ENCODE results near the gene BOC. TPM values are rescaled to one million over a fixed set of nuclear protein-coding genes. Genes with fewer than 3 reads are reported as not detected.

BOC gene
- total and polyA plus RNA-seq, 4 donors, result 2.9 to 21.9 (median 6.4) TPM

GRCh38 chr3:113219605-113220300 lies 8.4 kb downstream of the BOC start:
- Histone ChIP-seq H3K36me3 (ENCODE audit: control insufficient read depth in 4 of 4, insufficient read depth in 4 of 4, low read length in 4 of 4) (peaks cover 0 to 18% (median 8%) of the 10 kb centered on the region in 4 donors), H3K9ac (ENCODE audit: insufficient read depth in 1 of 2, low read length in 2 of 2) (no peak overlapping the region), H3K4me1 (ENCODE audit: control insufficient read depth in 5 of 5, insufficient read depth in 5 of 5, low read length in 5 of 5) (peaks cover 0 to 22% (median 0%) of the 10 kb centered on the region in 5 donors), H3K4me3 (no peak overlapping the region), H3K27ac (ENCODE audit: low read depth in 1 of 2, low read length in 1 of 2) (no peak overlapping the region), H3K9me3 (ENCODE audit: control insufficient read depth in 4 of 4, insufficient read depth in 3 of 4, low read length in 3 of 4) (peaks cover 0 to 1% (median 0%) of the 10 kb centered on the region in 4 donors), H3K27me3 (ENCODE audit: control insufficient read depth in 3 of 3, insufficient read depth in 3 of 3, low read length in 2 of 3) (peaks cover 0 to 2% (median 0%) of the 10 kb centered on the region in 3 donors)
- TF ChIP-seq, protein P1, sequence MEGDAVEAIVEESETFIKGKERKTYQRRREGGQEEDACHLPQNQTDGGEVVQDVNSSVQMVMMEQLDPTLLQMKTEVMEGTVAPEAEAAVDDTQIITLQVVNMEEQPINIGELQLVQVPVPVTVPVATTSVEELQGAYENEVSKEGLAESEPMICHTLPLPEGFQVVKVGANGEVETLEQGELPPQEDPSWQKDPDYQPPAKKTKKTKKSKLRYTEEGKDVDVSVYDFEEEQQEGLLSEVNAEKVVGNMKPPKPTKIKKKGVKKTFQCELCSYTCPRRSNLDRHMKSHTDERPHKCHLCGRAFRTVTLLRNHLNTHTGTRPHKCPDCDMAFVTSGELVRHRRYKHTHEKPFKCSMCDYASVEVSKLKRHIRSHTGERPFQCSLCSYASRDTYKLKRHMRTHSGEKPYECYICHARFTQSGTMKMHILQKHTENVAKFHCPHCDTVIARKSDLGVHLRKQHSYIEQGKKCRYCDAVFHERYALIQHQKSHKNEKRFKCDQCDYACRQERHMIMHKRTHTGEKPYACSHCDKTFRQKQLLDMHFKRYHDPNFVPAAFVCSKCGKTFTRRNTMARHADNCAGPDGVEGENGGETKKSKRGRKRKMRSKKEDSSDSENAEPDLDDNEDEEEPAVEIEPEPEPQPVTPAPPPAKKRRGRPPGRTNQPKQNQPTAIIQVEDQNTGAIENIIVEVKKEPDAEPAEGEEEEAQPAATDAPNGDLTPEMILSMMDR (IDR thresholded peaks at IDR 0.05; ENCODE audit: control extremely low read depth, extremely low read depth), result no peak
- ATAC-seq (ENCODE audit: insufficient read depth, low FRiP score), result no peak
- no peak for DNase-seq
- WGBS, 2 donors, result 72 to 75% methylated on average over 6 of the region's 6 CpGs

GRCh38 chr3:113220721-113221120 lies 9.4 kb downstream of the BOC start:
- Histone ChIP-seq H3K27me3 (ENCODE audit: control insufficient read depth in 3 of 3, insufficient read depth in 3 of 3, low read length in 2 of 3) (no peaks in the 10 kb centered on the region), H3K9ac (ENCODE audit: insufficient read depth in 1 of 2, low read length in 2 of 2) (no peak overlapping the region), H3K27ac (ENCODE audit: low read depth in 1 of 2, low read length in 1 of 2) (no peak overlapping the region), H3K4me3 (no peak overlapping the region), H3K9me3 (ENCODE audit: control insufficient read depth in 4 of 4, insufficient read depth in 3 of 4, low read length in 3 of 4) (peaks cover 0 to 1% (median 0%) of the 10 kb centered on the region in 4 donors), H3K4me1 (ENCODE audit: control insufficient read depth in 5 of 5, insufficient read depth in 5 of 5, low read length in 5 of 5) (peaks cover 0 to 15% (median 0%) of the 10 kb centered on the region in 5 donors), H3K36me3 (ENCODE audit: control insufficient read depth in 4 of 4, insufficient read depth in 4 of 4, low read length in 4 of 4) (peaks cover 0 to 21% (median 8%) of the 10 kb centered on the region in 4 donors)
- 84 to 88% methylated on average over 5 of the region's 5 CpGs for WGBS, 2 donors
- no peak for DNase-seq
- ATAC-seq (ENCODE audit: insufficient read depth, low FRiP score), result no peak
- TF ChIP-seq, protein P1 (IDR thresholded peaks at IDR 0.05; ENCODE audit: control extremely low read depth, extremely low read depth), result no peak

GRCh38 chr3:113221721-113222257 lies 10.4 kb downstream of the BOC start:
- no peak overlapping the region for H3K9ac ChIP-seq (ENCODE audit: insufficient read depth in 1 of 2, low read length in 2 of 2)
- ATAC-seq (ENCODE audit: insufficient read depth, low FRiP score) (no peak), DNase-seq (no peak)
- no peak overlapping the region for H3K4me3 ChIP-seq
- TF ChIP-seq, protein P1 (IDR thresholded peaks at IDR 0.05; ENCODE audit: control extremely low read depth, extremely low read depth), result no peak
- H3K36me3 ChIP-seq (ENCODE audit: control insufficient read depth in 4 of 4, insufficient read depth in 4 of 4, low read length in 4 of 4), result peaks cover 0 to 22% (median 8%) of the 10 kb centered on the region in 4 donors
- 67 to 71% methylated on average over 2 of the region's 2 CpGs for WGBS, 2 donors
- H3K27ac ChIP-seq (ENCODE audit: low read depth in 1 of 2, low read length in 1 of 2), result no peak overlapping the region
- peaks cover 0 to 15% (median 2%) of the 10 kb centered on the region in 5 donors for H3K4me1 ChIP-seq (ENCODE audit: control insufficient read depth in 5 of 5, insufficient read depth in 5 of 5, low read length in 5 of 5)
- H3K9me3 ChIP-seq (ENCODE audit: control insufficient read depth in 4 of 4, insufficient read depth in 3 of 4, low read length in 3 of 4), result peaks cover 0 to 1% (median 0%) of the 10 kb centered on the region in 4 donors
- no peaks in the 10 kb centered on the region for H3K27me3 ChIP-seq (ENCODE audit: control insufficient read depth in 3 of 3, insufficient read depth in 3 of 3, low read length in 2 of 3)

Measured in lung (tissue), 12 donors.